RWPE1 (cell line): Measurements from ENCODE around the gene CUL9.

Experiments
- CTCF ChIA-PET: fragments of 350-600 bp; sonication (Branson Sonifier 250); formaldehyde crosslinking; extraction: SDS; loops from one replicate; lab custom pipeline; 2021; lab: Yijun Ruan, JAX
- POLR2A ChIA-PET: fragments of 400-600 bp; formaldehyde crosslinking; extraction: SDS; loops from one replicate; lab custom pipeline; 2020; ENCODE audit warnings: antibody characterized with exemption; ENCODE audit not compliant: low non-redundant PET; lab: Yijun Ruan, JAX
- DNase-seq: peaks from one replicate; pipeline ENCODE4 v3.0.0; 2012; ENCODE audit warnings: low spot score
- H3K27ac ChIP-seq: fragments of 450-650 bp; 2 replicates; pipeline ENCODE4 v1.5.1; 2017
- TF ChIP-seq, protein P1 (sequence below): fragments of 450-650 bp; conservative IDR thresholded peaks from 2 replicates; pipeline ENCODE4 v1.5.1; 2017; ENCODE audit warnings: low read depth, mild to moderate bottlenecking

Gene CUL9

DNA sequence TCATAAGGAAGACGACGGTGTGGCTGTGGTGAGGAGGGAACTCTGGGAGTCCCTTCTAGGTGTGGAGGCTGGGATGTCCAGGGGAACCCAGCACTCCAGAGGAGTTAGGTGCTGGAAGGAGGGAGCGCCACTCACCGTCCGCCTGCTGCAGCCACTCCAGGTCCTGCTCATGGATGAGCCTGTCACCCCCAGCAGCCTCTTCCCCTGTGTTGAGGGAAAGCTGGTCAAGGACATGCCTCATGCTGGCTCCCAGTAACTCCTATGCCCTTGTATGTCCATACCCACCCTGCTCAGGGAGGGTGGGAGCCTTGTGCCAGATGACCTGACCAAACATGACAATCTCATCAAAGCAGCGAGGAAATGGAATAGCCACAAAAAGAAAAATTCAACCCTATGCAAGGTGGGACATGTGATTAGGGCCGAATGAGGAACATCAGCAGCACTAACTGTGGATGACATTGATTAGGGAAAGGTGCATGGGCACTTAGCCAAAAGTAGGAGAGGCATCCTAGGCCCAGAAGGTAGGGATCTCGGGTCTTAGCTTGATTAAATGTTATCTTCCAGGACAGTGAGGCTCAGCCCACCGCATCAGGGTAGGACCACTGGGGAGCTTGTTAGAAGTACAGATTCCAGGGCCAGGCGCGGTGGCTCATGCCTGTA lies 44.3 kb downstream of the CUL9 start:
- peak overlapping the region; percentile 46 for H3K27ac ChIP-seq
- TF ChIP-seq, protein P1, sequence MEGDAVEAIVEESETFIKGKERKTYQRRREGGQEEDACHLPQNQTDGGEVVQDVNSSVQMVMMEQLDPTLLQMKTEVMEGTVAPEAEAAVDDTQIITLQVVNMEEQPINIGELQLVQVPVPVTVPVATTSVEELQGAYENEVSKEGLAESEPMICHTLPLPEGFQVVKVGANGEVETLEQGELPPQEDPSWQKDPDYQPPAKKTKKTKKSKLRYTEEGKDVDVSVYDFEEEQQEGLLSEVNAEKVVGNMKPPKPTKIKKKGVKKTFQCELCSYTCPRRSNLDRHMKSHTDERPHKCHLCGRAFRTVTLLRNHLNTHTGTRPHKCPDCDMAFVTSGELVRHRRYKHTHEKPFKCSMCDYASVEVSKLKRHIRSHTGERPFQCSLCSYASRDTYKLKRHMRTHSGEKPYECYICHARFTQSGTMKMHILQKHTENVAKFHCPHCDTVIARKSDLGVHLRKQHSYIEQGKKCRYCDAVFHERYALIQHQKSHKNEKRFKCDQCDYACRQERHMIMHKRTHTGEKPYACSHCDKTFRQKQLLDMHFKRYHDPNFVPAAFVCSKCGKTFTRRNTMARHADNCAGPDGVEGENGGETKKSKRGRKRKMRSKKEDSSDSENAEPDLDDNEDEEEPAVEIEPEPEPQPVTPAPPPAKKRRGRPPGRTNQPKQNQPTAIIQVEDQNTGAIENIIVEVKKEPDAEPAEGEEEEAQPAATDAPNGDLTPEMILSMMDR: no peak
- ChIA-PET CTCF (interaction anchor here (0.7 kb wide), 1 partner anchor 15 kb away, joined by 3 read pairs; no protein-coding TSS in a partner anchor), POLR2A (no interaction called here)
- DNase-seq: no peak

DNA sequence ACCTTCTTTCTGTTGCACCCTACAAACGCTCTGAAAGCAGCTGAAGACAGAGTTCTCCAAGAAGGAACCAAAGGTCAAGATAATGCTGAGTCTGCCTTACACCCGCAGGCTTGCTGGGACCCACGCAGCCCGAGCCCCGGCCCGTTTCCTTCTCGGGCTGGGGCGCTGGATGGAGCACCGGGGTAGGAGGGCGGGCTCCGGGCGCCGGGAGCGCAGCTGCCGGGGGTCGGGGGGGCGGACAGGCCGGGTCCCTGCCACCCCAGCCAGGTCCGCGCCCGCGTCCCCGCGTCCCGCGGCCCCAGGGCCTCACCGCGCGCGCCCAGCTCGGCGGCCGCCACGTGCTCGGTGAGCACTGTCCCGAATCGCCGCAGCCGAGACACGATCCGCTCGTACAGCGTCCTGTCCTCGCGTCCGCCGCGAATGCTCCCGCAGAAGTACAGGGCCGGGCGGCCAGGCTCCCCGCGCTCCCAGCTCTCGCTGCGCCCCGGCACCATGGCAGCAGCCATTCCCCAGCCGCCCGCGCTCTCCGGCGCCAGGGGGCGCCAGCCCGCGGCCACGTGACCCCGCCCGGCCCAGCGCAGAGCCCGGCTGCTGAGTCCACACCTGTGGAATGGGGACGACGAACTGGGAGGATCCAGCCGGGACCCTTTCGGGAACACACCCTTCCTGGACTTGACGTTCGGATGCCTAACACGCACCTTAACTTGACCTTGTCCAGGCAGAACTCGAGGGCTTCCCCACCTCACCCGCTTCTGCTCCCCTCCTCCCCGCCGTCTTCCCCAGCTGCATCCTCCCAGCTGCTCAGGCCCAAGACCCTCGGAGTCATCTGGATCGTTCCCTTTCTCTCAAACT lies 47.2 kb downstream of the CUL9 start, which contains the start of gene DNPH1:
TSS of gene DNPH1 (minus strand) at position 531 of the 852 bp plus-strand sequence. CDS start at position 506, 25 bp downstream.
- peak; percentile 72 for DNase-seq
- POLR2A ChIA-PET: no interaction called here
- H3K27ac ChIP-seq: peak within 1 kb of the TSS; percentile 76
- TF ChIP-seq, protein P1: peak; percentile 91
- CTCF ChIA-PET: interaction anchor here (0.6 to 1.6 kb wide), 19 partner anchors 8 to 552 kb away, joined by 3 to 13 read pairs (median 3); partner anchors contain the start of gene LRRC73

DNA sequence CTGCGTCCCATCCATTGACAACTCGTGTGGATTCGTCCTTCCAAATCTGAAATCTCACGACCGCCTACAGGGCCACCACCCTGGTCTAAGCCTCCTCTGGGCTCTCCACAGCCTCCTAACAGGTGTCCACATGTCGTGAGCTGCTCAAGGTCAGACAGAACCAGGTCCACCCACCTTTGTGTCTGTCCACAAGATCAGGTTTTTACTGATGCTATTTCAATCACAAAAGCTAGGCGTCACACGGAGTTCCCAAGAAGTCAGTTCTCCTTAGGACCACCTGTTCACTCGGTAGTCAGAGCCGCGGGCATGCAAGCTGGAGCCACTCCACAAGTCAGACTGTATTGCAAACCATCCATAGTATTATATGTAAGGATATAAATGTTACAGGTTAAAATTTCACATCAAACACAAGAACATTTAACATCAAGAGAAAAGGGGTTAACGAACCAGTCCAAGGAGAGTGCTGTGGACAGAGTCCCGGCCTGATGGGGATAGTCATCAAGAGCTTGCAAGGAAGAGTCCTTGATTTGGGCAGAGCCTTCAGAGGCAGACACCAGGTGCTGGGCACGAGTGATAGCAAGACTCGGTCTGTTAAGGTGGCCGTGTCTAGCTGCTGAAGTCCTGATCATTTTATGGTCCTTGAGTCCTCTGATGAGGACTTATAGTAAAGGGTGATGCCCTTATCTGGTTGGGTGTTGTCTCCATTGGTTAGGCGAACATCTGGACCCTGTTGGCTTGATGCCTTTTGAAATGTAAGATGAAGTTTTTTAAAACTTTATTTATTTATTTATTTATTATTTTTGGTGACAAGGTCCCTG lies 48.0 kb downstream of the CUL9 start:
- ChIA-PET POLR2A (no interaction called here), CTCF (interaction anchor here (0.6 to 1.6 kb wide), 11 partner anchors 8 to 280 kb away, joined by 3 to 13 read pairs (median 3); partner anchors contain the start of gene LRRC73)
- TF ChIP-seq, protein P1: no peak
- H3K27ac ChIP-seq: peak overlapping the region; percentile 76
- no peak for DNase-seq

DNA sequence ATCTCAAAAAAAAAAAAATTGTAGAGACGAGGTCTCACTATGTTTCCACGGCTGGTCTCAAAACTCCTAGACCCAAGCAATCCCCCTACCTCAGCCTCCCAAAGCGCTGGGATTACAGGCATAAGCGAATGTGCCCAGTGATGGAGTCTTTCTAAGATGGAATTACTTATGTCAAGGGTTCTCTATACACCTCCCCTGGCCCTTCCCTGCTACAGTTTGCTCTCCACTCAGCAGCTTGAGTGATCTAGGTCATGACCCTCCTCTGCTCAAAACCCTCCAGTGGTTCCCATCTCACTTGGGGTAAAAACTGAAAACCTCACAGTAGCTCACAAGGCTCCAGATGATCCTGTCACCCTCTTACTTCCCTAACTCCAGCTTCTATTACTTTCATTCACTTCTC lies 49.1 kb downstream of the CUL9 start:
- POLR2A ChIA-PET: no interaction called here
- H3K27ac ChIP-seq: no peak overlapping the region
- TF ChIP-seq, protein P1: no peak
- DNase-seq: no peak
- CTCF ChIA-PET: interaction anchor here (0.7 to 1.6 kb wide), 2 partner anchors 11 to 151 kb away, joined by 3 to 6 read pairs; no protein-coding TSS in a partner anchor

DNA sequence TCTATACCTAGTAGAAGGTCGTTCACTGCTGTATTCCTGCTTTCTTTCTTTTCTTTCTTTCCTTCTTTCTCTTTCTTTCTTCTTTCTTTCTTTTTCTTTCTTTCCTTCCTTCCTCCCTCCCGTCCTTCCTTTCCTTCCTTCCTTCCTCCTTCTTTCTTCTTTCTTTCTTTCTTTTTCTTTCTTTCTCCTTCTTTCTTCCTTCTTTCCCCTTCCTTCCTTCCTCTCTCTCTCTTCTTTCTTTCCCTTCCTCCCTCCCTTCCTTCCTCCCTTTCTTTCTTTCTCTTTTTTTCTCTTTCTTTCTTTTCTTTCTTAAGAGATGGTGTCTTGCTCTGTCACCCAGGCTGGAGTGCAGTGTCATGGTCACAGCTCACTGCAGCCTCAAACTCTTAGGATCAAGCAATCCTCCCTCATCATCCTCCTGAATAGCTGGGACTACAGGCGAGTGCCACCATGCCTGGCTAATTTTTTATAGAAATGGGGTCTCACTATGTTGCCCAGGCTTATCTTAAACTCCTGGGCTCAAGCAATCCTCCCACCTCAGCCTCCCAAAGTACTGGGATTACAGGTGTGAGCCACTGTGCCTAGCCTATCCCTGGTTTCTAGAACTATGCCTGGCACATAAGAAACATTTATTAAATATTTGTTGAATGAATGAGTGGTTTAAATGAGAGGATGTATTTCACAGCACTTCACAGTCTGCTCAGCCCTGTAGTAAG lies 49.9 kb downstream of the CUL9 start:
- no peak for DNase-seq
- TF ChIP-seq, protein P1: no peak
- CTCF ChIA-PET: no interaction called here
- POLR2A ChIA-PET: no interaction called here
- no peak overlapping the region for H3K27ac ChIP-seq
